ENCODE results near the gene MMP24OS.
A peak's percentile ranks its signal among the peaks of the same experiment; 100 is the strongest.

The MMP24OS gene

DNA sequence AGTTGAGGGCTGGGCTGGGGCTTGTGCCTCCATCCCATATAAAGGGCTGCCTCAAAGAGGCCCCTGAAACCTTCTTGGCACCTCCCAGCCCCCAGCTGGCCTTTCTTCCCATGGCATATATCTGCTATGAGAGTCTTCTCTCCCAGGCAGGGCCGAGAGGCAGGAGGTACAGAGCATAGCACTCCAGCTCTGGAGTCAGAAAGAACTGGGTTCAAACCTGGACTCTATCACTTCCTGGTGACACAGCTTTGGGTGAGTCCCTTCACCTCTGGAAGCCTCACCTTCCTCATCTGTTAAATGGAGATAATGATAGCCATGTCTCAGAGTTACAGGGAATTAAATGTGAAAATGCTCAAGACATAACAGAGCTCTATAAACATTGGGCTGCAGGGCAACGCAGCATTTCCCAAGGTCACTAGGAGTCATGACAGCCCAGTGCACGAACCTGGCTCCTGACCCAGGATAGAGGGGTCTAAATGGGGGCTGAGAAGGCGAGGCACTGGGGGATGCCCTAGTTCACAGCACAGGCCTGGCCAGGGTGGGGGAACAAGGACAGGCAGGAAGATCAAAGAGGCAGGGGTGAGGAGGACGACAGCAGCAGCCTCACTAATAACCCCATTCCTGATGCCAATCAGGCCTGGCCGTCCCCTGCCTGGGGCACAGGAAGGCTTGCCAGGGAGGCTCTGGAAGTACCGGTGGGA is 12.4 kb upstream of the MMP24OS start:
- DNase-seq: no peak

DNA sequence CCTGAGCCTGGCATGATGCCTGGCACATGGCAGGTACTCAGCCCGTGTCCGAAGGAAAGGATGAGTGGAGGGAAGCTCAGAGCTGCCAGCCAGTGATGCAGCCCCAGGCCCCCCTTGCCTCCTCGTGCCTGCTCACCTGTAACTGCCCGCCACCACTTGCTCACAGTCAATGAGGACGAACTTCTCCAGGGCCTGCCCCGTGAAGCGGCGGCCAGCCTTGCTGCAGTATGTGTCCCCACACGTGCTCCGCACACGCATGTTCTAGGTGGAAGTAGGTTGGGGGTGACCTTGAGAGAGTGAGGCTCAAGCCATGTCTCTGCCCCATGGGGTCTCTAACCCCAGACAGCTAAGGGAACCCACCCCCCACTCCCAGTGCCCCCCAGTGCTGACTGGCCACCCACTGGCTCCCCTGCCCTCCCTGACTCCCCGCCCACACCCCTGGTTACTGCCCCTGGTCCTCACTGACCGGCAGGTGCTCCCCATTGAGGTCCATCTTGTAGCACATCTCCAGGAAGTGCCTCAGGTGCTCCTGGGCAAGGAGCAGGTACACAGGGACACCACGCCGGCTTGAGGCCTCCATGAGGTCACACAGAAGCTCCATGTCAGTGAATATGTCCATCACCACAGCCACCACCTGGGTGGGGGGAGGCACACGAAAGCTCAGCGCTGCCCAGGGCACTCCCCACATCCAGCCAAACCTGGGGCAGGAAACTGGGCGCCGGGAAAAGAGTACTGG is 10.6 kb upstream of the MMP24OS start:
- no peak for DNase-seq

DNA sequence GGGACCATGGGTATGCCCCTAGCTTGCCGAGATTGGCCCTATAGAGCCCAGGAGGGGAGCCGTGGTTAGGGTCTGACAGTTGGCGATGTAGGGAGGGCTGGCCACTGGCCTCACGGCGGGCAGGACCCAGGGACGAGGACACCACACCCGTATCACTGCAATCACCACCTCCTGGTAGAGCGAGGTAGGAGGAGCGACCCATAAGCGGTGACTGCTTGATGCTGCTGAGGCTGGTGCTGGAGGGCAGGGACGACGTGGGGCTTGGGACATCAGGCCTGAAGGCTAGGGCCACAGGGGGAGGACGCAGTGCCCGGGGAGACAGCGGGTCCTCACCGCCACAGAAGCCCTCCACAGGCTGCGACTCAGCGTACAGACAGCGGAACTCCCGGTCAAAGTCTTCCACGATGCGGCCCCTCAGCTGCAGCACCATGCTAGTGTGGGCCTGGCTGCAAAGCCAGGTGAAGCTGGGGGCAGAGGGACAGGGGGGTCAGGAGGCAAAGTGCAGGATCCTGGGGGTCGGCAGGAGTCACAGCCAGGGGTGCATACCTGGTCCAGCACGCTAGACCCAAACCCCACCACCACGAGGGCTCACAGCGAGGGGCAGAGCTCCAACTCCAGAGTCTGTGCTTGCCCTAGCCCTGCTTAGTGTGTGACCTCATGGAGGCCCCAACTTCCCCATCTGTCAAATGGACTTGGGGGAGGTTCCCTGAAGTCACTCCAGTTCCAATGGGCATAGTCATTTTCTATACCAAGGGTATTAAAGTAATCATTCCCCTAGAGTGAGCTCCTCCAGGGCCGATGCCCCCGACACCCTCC is 9.8 kb upstream of the MMP24OS start:
- no peak for DNase-seq

DNA sequence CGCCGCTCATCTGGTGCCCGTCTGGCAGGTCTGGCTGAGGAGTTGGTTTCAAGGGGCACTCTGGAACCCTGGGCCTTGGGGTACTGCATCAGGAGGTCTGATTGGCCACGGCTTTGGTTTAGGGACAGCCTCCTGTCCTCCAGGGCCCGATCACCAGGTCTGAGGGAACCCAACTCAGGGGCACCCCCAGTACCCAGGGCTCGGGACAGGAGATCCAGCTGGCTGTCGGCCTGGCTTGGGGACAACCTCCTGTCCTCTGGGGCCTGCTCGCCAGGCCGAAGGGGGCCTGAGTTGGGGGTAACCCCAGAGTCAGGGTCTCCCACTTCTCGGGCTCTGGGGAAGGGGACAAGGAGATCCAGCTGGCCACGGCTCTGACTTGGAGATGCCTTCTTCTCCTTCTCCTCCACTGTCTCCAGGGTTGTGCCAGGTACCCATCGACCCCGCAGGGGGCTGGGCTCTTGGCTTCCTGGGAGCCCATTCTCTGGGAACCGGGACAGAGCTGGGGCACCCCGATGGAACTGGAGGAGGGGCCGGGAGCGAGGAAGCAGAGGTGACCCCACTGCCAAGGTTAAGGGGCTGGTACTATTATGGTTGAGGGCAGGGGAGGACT is 9.1 kb upstream of the MMP24OS start:
- no peak for DNase-seq

DNA sequence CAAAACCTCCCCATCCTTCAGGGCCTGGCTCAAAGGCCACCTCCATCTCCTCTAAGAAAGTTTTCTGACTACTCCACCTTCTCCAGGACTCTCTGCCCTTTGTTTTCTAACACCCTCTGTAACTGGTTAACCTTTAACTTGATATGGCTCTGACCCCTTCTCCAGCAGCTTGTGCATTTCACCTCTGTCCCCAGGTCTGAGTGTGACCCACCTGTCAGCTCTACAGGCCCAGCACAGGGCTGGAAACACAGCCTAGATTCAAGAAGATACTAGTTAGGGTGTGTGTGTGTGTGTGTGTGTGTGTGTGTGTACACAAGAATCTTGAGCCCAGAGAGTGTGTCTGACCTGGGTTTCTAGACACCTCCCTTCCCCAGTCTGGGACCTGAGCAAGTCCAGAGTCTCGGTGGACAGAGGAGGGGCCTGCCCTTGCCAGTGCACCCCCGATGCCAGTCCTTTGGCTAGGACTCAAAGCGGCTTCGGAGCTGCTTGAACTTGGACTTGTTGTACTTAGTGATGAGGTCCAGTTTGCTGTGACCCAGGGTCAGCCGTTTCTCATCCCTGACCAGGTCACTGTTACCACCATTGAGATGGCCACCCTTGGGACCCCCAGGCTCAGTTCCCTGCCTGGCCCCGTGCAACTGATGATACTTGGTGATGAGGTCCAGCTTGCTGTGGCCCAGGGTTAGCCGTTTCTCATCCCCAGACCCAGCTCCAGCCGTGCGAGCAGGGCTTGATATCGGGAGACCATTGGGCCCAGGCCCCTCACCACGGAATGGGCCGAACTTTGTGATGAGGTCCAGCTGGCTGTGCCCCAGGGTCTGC is 8.4 kb upstream of the MMP24OS start:
- no peak for DNase-seq

DNA sequence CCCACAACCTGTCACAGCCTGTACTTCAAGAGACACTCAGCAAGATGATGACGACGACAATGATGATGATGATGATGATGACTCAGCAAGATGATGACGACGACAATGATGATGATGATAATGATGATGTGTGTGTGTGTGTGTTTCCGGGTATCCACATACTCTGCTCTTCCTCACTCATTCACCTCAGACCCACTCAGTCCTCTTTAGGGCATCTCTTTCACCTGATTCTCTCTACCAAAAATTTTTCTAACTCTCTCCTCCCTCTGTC is 7.8 kb upstream of the MMP24OS start:
- DNase-seq: no peak

DNA sequence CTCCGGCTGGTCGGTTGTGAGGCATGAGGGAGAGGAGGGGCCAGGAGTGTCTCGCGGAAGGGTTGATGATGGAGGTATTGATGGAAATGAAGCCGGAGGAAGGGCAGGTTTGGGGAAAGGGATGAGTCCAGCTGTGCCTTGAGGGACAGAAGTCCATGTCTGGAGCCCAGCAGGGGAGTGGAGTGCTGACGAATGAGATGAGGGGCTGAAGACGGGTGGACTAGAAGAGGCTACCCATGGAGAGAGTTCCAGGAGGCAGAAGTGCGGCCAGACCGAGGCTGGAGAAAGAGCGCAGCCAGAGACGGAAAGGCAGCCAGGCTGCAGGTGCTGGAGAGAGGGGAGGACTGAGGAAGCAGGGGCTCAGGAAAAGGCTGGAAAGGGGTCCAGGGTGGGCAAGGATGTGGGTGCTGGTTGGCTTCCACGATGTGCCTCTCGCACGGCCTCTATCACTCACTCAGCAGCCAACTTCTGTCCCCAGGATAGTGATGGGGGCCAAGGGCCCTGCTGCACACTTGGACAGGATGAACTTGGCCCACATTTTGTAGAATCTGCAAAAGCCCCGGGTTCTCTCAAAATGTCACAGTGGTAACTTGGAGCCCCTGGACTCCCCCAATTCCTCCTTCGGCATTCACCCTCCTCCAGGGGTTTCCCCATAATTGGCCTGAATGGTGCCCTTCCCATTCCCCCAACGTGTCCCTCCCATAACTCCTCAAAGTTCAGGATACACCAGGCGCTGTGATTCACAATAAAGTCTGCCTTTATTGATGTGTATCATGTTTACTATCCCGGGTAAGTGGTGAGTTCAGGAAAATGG is 7.3 kb upstream of the MMP24OS start:
- DNase-seq: no peak

DNA sequence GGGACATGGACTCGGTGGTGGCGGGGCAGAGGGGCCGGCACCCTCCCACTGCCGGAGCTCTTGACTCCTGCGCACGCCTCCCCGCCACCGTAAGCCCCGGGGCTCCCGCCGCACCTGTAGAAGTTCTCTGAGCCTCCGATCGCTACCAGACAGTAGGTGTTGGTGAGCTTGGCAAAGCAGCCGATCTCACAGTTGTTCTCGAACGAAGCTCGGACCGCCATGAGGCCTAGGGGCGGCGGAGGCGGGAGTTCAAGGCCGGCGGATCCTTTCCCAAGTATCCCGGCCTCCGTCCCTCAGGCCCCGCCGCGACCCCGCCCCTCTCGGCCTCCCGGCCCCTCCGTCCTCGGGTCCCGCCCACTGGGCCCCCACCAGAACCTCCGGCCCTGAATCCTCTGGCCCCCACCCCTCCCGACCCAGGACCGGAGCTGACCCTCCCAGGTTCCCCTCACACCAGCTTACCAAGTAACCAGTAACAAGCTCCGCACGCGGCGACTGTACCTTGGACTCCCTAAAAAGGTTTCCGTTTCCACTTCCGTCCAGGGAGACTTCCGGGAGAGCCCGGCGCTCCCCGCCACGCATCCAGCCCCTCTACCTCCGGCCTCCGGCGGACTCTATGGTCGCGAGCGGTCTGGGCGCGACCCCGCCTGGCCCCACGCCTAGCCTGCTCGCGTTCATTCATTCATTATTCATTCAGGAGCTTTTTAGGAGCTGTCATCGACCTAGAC is 6.5 kb upstream of the MMP24OS start, which contains the start of gene EIF6:
Gene EIF6, minus strand, starts transcription at position 506 of the 725 bp plus-strand sequence. Its CDS starts 285 bp downstream, at position 221.
- peak; percentile 69 for DNase-seq

DNA sequence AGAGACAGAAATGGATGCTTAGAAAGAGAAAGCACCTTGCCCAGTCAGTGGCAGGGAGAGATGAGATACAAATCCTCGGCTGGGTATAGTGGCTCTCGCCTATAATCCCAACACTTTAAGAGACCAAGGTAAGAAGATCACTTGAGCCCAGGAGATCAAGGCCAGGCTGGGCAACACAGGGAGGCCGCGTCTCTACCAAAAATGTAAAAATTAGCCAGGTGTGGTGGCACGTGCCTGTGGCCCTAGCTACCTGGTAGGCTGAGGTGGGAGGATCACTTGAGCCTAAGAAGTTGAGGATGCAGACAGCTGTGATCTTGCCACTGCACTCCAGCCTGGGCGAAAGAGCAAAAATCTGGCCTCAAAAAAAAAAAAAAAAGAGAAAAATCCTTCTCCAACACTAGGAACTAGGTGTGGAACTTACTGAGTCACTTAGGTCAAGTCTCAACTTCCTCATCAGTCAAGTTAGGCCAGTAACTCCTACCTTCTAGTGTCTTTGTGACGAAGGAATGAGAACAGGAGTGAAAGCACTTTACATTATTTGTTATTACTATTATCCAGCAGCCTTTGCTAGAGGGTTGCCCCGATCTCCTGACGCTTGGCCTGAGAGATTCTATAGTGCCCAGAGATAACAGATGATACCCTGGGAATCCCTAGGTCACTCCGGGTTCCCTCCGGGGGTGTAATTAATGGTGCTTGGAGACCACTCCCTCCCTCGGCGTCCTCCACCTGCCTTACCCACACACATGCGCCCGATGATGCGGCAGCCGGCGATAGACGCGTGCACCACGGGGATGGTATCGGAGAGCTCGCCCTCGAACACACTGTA is 5.7 kb upstream of the MMP24OS start:
- no peak for DNase-seq

DNA sequence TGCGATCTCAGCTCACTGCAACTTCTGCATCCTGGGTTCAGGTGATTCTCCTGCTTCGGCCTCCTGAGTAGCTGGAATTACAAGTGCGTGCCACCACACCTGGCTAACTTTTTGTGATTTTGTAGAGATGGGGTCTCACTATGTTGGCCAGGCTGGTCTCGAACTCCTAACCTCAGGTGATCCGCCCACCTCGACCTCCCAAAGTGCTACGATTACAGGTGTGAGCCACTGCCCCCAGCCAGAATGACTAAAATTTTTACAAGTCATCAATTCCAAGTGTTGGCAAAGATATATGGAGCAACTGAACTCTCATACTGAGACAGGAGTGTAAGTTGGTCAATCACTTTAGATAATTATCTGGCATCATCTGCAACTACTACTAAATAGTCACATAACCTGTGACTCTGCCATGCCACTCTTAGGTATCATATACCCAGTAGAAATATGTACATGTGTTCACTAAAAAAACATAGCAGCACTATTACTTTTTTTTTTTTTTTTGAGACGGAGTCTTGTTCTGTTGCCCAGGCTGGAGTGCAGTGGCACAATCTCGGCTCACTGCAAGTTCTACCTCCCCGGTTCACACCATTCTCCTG is 3.7 kb upstream of the MMP24OS start:
- DNase-seq: no peak

DNA sequence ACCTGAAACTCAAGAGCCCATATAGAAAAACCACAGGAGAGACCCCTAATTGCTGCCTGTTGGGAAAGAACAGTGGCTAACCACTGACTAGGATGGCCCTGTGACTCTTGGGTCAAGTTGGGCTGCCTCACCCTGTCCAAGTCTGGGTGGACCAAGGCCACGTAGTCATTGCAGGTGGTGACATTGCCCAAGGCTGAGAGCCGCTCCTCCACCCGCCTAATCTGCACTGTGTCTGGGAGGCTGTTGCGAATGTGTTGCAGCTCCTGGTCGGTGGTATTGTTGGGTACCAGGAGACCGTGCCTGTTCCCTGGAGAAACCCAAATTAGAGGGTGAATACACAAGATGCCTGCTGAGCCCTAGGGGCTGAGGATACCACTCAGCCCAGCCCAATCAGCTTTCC is 2.6 kb upstream of the MMP24OS start:
- DNase-seq: no peak

DNA sequence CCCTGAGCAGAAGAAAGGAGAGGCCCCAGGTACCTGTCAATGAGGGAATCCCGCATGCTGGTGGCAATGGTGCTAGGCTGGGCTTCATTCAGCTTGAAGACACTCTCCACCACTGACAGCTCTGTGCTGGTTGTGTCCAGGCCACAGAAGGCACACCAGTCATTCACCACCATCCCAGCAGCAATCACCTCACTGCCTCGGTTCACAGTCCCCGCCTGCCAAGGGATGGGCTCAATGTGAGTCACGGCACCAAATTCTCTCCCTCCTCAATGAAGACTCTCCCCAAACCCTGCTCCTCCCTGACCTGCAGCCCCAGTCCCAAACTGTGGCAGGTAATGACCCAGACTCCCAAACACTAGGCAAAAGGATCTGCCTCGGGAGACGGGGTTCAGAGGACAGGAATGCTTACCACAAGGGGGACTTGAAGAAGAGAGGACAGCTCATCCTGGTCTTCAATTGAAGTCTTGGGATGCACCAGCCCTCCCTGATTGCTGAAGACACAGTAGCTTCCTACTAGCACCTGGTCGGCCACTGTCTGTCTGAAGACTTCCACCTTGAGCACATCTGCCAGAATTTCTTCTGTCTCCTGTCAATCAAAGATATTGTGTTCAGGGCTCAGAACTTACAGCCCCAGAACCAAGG is 1.7 kb upstream of the MMP24OS start:
- no peak for DNase-seq

DNA sequence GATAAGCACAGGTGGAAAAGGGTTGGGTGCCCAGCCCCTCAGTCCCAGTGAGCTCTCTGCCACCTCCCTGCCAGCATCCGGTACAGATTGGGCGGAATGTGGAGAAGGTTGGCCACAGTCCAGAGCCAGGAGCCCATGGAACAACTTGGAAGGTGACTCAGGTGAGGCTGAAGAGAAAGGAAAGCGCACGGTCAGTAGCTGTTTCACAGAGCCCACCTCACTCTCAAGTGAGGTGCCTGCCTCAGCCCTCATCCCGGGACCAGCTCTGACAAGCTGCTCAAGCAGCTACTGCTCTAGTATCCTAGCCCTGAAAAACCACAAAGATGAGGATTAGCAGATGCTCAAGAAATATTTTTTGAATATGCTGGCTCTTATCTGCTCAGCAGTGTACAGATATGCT is 1.1 kb upstream of the MMP24OS start:
- DNase-seq: no peak

DNA sequence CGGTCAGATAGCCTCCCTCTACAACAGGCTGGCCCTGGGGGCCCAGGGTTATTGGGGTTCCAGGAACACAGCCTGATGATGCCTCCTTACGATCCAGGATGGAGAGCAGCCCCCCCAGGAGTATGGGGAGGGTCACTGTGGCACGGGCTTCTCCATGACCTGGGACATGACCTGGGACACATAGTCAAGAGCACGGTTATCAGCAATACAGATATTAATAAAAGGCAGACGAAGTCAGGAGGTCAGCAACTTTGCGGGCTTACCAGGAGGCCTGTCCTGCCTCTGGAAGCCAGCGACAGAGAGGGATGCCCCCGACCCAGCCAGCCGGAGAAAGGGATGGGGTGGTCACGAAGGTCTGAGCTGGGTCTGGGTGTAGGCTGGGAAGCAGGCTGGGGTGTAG is 795 bp downstream of the MMP24OS start:
- DNase-seq: no peak

DNA sequence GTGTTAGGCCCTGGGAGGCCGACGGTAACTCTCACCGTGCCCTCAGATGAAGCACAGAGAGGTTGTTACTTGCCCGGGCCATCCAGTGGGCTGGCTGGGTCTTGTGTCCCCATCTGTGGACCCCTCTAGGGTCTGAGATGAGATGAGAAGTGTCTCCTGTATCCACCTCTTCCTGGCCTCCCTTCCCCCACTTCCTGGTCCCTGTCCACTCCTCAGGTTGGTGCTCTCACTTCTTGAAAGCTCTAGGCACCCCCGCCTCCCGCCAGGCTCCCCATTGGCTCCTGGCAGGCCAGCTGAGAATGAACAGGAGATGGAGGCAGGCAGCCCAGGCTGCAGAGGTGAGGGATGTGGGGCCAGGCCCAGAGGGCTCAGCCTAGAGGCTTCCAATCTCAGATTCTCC is 1.5 kb downstream of the MMP24OS start:
- no peak for DNase-seq

DNA sequence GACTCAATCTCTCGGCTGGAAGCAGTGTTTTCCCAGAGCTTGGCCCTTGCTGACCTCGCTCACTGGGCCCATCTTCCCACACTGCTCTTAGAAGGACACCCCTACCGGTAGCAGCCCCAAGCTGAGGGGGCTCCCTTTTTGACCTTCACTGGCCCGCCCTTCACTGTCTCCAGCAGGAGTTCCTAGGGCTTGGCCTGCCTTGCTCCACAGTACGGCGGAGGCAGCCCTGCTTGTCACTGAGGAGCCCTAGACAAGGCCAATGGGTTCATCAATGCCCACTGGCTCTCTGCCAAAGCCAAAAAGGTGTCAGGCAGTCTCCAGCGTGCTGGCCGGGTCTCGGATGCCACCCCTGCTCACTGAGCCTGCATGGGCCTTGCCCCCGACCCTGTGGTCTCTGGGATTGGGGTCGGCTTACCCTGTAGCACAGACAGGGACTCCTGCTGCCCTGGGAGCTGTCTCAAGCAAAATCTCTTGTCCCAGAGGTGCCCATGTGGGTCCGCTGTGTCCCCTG is 2.1 kb downstream of the MMP24OS start:
- DNase-seq: no peak

DNA sequence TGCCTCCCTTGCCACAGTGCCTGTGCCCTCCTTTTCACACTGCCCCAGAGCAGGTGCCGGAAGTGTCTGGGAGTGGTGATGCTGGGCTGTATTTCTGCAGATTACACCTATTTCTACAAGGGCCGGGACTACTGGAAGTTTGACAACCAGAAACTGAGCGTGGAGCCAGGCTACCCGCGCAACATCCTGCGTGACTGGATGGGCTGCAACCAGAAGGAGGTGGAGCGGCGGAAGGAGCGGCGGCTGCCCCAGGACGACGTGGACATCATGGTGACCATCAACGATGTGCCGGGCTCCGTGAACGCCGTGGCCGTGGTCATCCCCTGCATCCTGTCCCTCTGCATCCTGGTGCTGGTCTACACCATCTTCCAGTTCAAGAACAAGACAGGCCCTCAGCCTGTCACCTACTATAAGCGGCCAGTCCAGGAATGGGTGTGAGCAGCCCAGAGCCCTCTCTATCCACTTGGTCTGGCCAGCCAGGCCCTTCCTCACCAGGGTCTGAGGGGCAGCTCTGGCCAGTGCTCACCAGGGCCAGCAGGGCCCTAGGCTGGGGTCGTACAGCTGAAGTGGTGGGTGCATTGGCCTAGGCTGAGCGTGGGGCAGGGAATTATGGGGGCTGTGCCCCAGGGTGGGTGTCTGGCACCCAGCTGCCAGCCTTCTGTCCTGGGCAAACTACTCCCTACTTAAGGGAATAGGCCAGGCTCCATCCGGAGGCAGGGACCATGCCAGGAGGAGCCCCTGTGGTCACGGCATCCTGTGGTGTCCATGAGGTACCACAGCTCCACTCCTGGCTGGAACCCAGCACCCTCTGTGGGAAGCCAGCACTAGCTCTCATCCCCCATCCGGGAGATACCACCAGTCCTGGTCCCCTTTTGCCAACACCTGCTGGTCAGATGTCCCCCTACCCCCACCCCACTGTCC is 3.5 kb downstream of the MMP24OS start:
- no peak for DNase-seq

Data from DMS79 treated with DMSO at 0.1 percent for 48 hours (cell line).